Spleen (tissue), 11 donors: ENCODE measurements around the gene CEACAM18. TPM values are rescaled to one million over a fixed set of nuclear protein-coding genes. Genes with fewer than 3 reads are reported as not detected.

Source experiments
- DNase-seq: peaks from one replicate; pipeline ENCODE4 v3.0.0-alpha.2; 2020
- H3K27ac ChIP-seq, 8 donors: fragments of 200-600 bp; sonication (generic) in 7 of 8; 1 replicate in 4 of 8; 2 replicates in 4 of 8; pipeline versions ENCODE4 v1.5.0 to v1.8.0; 2016 to 2021; ENCODE audit warnings: inconsistent platforms in 4 of 8, mild to moderate bottlenecking in 4 of 8, moderate library complexity in 1 of 8
- H3K27me3 ChIP-seq, 7 donors: fragments of 200-600 bp; sonication (generic) in 6 of 7; replicated peaks in 1 of 7; 1 replicate in 4 of 7; 2 replicates in 3 of 7; pipeline versions ENCODE4 v1.5.0 to v1.8.0; 2016 to 2021; ENCODE audit warnings: inconsistent platforms in 3 of 7, mild to moderate bottlenecking in 1 of 7
- H3K36me3 ChIP-seq, 6 donors: fragments of 200-600 bp; sonication (generic) in 5 of 6; 1 replicate in 4 of 6; 2 replicates in 2 of 6; pipeline versions ENCODE4 v1.5.0 to v1.8.0; 2016 to 2021; ENCODE audit warnings: inconsistent platforms in 2 of 6
- H3K4me1 ChIP-seq, 6 donors: fragments of 200-600 bp; sonication (generic) in 5 of 6; 1 replicate in 3 of 6; 2 replicates in 3 of 6; pipeline versions ENCODE4 v1.5.0 to v1.8.0; 2016 to 2021; ENCODE audit warnings: inconsistent platforms in 3 of 6
- H3K4me3 ChIP-seq, 8 donors: fragments of 200-600 bp; sonication (generic) in 7 of 8; 1 replicate in 4 of 8; 2 replicates in 4 of 8; pipeline versions ENCODE4 v1.5.0 to v1.8.0; 2016 to 2021; ENCODE audit warnings: inconsistent platforms in 4 of 8, mild to moderate bottlenecking in 4 of 8, moderate library complexity in 2 of 8
- H3K9me3 ChIP-seq, 8 donors: fragments of 200-600 bp; sonication (generic) in 7 of 8; 1 replicate in 4 of 8; 2 replicates in 4 of 8; pipeline versions ENCODE4 v1.5.0 to v1.8.0; 2016 to 2021; ENCODE audit warnings: inconsistent platforms in 4 of 8
- CTCF ChIP-seq, 11 experiments: fragments of 200-600 bp in 7 of 11; fragments of 450-650 bp in 4 of 11; sonication (generic) in 4 of 11; IDR thresholded peaks in 8 of 11; conservative IDR thresholded peaks in 3 of 11; 1 replicate in 7 of 11; 2 replicates in 4 of 11; pipeline versions ENCODE4 v1.4.0 to v1.8.0; 2016 to 2021; ENCODE audit warnings: antibody characterized with exemption in 11 of 11, inconsistent platforms in 4 of 11, mild to moderate bottlenecking in 1 of 11
- POLR2A ChIP-seq, 3 donors: fragments of 450-650 bp; IDR thresholded peaks; one replicate each; pipeline ENCODE4 v1.5.1; 2017; ENCODE audit warnings: antibody characterized with exemption in 3 of 3, mild to moderate bottlenecking in 1 of 3
- POLR2AphosphoS5 ChIP-seq, 3 donors: sonication (generic); formaldehyde crosslinking; IDR thresholded peaks; one replicate each; pipeline ENCODE4 v1.5.1; 2017; ENCODE audit warnings: antibody characterized with exemption in 3 of 3
- WGBS, 5 donors: extraction: QIAGEN DNeasy Blood & Tissue Kit in 3 of 5; methylation state at CpG; one replicate each; pipeline versions ENCODE4 v1.1.5 to v1.1.7; 2013 to 2018; 5-methylcytosine and 5-hydroxymethylcytosine counted together
- intact Hi-C: fragments of 100-400 bp; cut with DNase I; formaldehyde crosslinking; loops from one replicate; pipeline ENCODE4 v1.15.0; 2023; ENCODE audit warnings: low total_unique reads
- polyA plus RNA-seq, 3 donors: library from polyadenylated mRNA; stranded (reverse); fragments of 200-250 nt; gene quantifications; one replicate each; pipeline ENCODE4 v1.2.1, GENCODE V29; 2013
- total RNA-seq, 7 donors: library from RNA; depleted of rRNA in 3 of 7; stranded (reverse); fragments of >200 nt in 3 of 7; fragmentation: NEBNext Ultra II Directional in 4 of 7; extraction: Animal tissue kit (Norgen Biotek cat#: 25700) in 4 of 7; gene quantifications; one replicate each; pipeline versions ENCODE4 v1.1.0 to v1.2.1, GENCODE V29; 2016 to 2021
- donor health status: healthy with polysubstance abuse.
- donor health status: DM: no; HTN: no; CAD: no; lungs with moderate emphysema.
- donor health status: DM: no; HTN: no; CAD: no.
- donor health status: Bipolar disorder and iron deficiency.
- donor health status: healthy.
- donor health status: DM: no; HTN: no; CAD: no.
- donor health status: DM: yes; HTN: yes; CAD: no.

Gene CEACAM18
- total and polyA plus RNA-seq, 10 donors, result not detected

GRCh38 chr19:51472607-51473006, 5.7 kb upstream of the CEACAM18 start:
- 23 to 47% (median 28%) methylated on average over 4 of the region's 4 CpGs for WGBS, 5 donors
- no peak for TF ChIP-seq CTCF (IDR thresholded peaks at IDR 0.05 in 8 of 11, conservative IDR thresholded peaks at IDR 0.05 in 3 of 11)
- no peak for TF ChIP-seq POLR2A (IDR thresholded peaks at IDR 0.05)
- TF ChIP-seq POLR2AphosphoS5 (IDR thresholded peaks at IDR 0.05), result no peak
- intact Hi-C loops, result loop anchor here (2.0 to 5.0 kb wide), 2 partner anchors 184 to 305 kb away; no protein-coding TSS in a partner anchor

GRCh38 chr19:51473009-51473707, 5.2 kb upstream of the CEACAM18 start:
- Histone ChIP-seq H3K4me1 (peaks cover 0 to 16% (median 1%) of the 10 kb centered on the region in 6 donors), H3K9me3 (peaks cover 0 to 4% (median 0%) of the 10 kb centered on the region in 8 donors), H3K4me3 (no peak overlapping the region), H3K36me3 (no peaks in the 10 kb centered on the region), H3K27me3 (peaks cover 0 to 32% (median 4%) of the 10 kb centered on the region in 7 donors), H3K27ac (no peak overlapping the region)
- DNase-seq, result peak; percentile 88
- intact Hi-C loops, result loop anchor here (2.0 to 5.0 kb wide), 2 partner anchors 184 to 304 kb away; no protein-coding TSS in a partner anchor
- 34 to 39% (median 36%) methylated on average over 7 of the region's 7 CpGs for WGBS, 5 donors
- TF ChIP-seq CTCF (IDR thresholded peaks at IDR 0.05 in 8 of 11, conservative IDR thresholded peaks at IDR 0.05 in 3 of 11) (peak; percentile 50 to 92 (median 83)), POLR2AphosphoS5 (IDR thresholded peaks at IDR 0.05) (no peak)

More at GRCh38 chr19:51472607-51473006, 5.7 kb upstream of the CEACAM18 start:
- Histone ChIP-seq H3K4me1 (peaks cover 0 to 21% (median 2%) of the 10 kb centered on the region in 6 donors), H3K9me3 (peaks cover 0 to 4% (median 0%) of the 10 kb centered on the region in 8 donors), H3K27ac (no peak overlapping the region), H3K4me3 (no peak overlapping the region), H3K36me3 (no peaks in the 10 kb centered on the region), H3K27me3 (peaks cover 0 to 32% (median 4%) of the 10 kb centered on the region in 7 donors)
- peak; percentile 27 for DNase-seq

- TF ChIP-seq CTCF (IDR thresholded peaks at IDR 0.05 in 8 of 11, conservative IDR thresholded peaks at IDR 0.05 in 3 of 11), result no peak
- no peak for TF ChIP-seq POLR2AphosphoS5 (IDR thresholded peaks at IDR 0.05)
- TF ChIP-seq POLR2A (IDR thresholded peaks at IDR 0.05), result no peak
- no peak for DNase-seq
- peaks cover 0 to 8% (median 0%) of the 10 kb centered on the region in 6 donors for H3K4me1 ChIP-seq
- WGBS, 5 donors, result 75 to 92% (median 90%) methylated on average over 3 of the region's 3 CpGs
- no peaks in the 10 kb centered on the region for H3K36me3 ChIP-seq
- peaks cover 0 to 4% (median 0%) of the 10 kb centered on the region in 8 donors for H3K9me3 ChIP-seq
- no peak overlapping the region for H3K4me3 ChIP-seq
- H3K27ac ChIP-seq, result no peak overlapping the region
- peaks cover 0 to 55% (median 7%) of the 10 kb centered on the region in 7 donors for H3K27me3 ChIP-seq
- intact Hi-C loops, result no loop called here
Measured at GRCh38 chr19:51476164-51476563, 2.2 kb upstream of the CEACAM18 start.

GRCh38 chr19:51477344-51477743, 995 bp upstream of the CEACAM18 start:
- Histone ChIP-seq H3K36me3 (no peaks in the 10 kb centered on the region), H3K27ac (no peak overlapping the region), H3K4me3 (no peak overlapping the region), H3K9me3 (peaks cover 0 to 4% (median 0%) of the 10 kb centered on the region in 8 donors), H3K27me3 (peaks cover 0 to 58% (median 6%) of the 10 kb centered on the region in 7 donors), H3K4me1 (peaks cover 0 to 8% (median 0%) of the 10 kb centered on the region in 6 donors)
- 49 to 82% (median 63%) methylated on average over 5 of the region's 5 CpGs for WGBS, 5 donors
- TF ChIP-seq CTCF (IDR thresholded peaks at IDR 0.05 in 8 of 11, conservative IDR thresholded peaks at IDR 0.05 in 3 of 11), result no peak
- TF ChIP-seq POLR2AphosphoS5 (IDR thresholded peaks at IDR 0.05), result no peak
- TF ChIP-seq POLR2A (IDR thresholded peaks at IDR 0.05), result no peak
- intact Hi-C loops, result no loop called here
- DNase-seq, result no peak
